Thyroid gland (tissue), 4 donors: ENCODE measurements around the gene SCUBE3. TPM values are rescaled to one million over a fixed set of nuclear protein-coding genes. Genes with fewer than 3 reads are reported as not detected.

Source experiments
- DNase-seq, 2 donors: peaks; one replicate each; pipeline ENCODE4 v3.0.0-alpha.2; 2019
- H3K27ac ChIP-seq, 3 donors: fragments of 200-600 bp; sonication (generic); 1 replicate in 2 of 3; 2 replicates in 1 of 3; pipeline ENCODE4 v1.5.1; 2016 to 2019; ENCODE audit warnings: mild to moderate bottlenecking in 1 of 3, moderate library complexity in 1 of 3
- H3K27me3 ChIP-seq: fragments of 200-600 bp; sonication (generic); one replicate; pipeline ENCODE4 v1.5.1; 2019
- H3K36me3 ChIP-seq, 2 donors: fragments of 200-600 bp; sonication (generic); one replicate each; pipeline ENCODE4 v1.5.1; 2016 to 2019
- H3K4me1 ChIP-seq, 2 donors: fragments of 200-600 bp; sonication (generic); one replicate each; pipeline ENCODE4 v1.5.1; 2017 to 2019
- H3K4me3 ChIP-seq, 3 donors: fragments of 200-600 bp; sonication (generic); replicated peaks in 1 of 3; 1 replicate in 2 of 3; 2 replicates in 1 of 3; pipeline ENCODE4 v1.5.1; 2016; ENCODE audit warnings: mild to moderate bottlenecking in 1 of 3
- H3K9me3 ChIP-seq: fragments of 200-600 bp; sonication (generic); one replicate; pipeline ENCODE4 v1.5.1; 2017
- CTCF ChIP-seq, 6 experiments: fragments of 200-600 bp in 3 of 6; fragments of 450-650 bp in 3 of 6; sonication (generic) in 3 of 6; IDR thresholded peaks; one replicate each; pipeline ENCODE4 v1.5.1; 2016 to 2019; ENCODE audit warnings: antibody characterized with exemption in 6 of 6, mild to moderate bottlenecking in 2 of 6, inconsistent platforms in 1 of 6, moderate library complexity in 1 of 6
- POLR2A ChIP-seq, 2 donors: fragments of 450-650 bp; IDR thresholded peaks; one replicate each; pipeline ENCODE4 v1.6.1; 2017; ENCODE audit warnings: antibody characterized with exemption in 2 of 2, mild to moderate bottlenecking in 2 of 2, moderate library complexity in 1 of 2
- WGBS, 2 donors: methylation state at CpG; one replicate each; pipeline ENCODE4 v1.1.5; 2017; 5-methylcytosine and 5-hydroxymethylcytosine counted together
- intact Hi-C: fragments of 100-400 bp; cut with DNase I; formaldehyde crosslinking; loops from one replicate; pipeline ENCODE4 v1.15.1; 2023
- total RNA-seq, 4 donors: library from RNA; depleted of rRNA; stranded (reverse); fragments of >200 nt; gene quantifications; one replicate each; pipeline ENCODE4 v1.2.3, GENCODE V29; 2016

Gene SCUBE3
- total RNA-seq, 4 donors from 2014 or later, result 45.5 to 119 (median 66.3) TPM

DNA sequence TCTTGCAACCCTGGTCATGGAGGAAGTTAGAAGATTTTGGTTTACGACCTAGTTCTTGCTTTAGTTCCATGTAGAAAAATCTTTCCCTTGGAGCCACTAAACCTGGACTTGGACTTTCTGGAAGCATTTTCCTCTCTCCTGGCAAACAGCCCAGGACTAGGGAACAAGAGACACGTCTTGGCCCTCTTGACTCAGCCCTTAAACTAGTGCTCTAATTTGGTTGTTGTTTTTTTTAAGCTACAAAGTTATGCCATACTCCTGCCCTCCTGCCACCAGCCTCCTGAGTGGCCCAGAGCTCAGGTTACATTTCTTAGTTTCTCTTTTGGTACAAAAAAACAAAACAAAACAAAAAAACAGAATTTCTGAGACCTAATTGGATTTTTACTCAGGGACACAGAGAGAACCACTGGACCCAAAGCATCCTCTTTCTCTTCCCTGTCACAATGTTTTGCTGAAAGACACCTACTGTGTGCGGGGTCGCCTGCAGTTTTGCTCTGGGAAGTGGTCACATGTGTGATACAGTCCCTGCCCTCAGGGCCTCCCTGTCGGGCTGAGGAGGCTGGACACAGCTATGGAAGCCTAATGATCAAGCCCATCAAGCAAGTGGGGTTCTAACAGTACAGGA lies 32.3 kb upstream of the SCUBE3 start:
- peak overlapping the region; percentile 92 to 98 (median 97) for H3K27ac ChIP-seq
- peak; percentile 90 for DNase-seq
- intact Hi-C loops, result no loop called here

GRCh38 chr6:35181933-35182612 lies 31.7 kb upstream of the SCUBE3 start:
- no peaks in the 10 kb centered on the region for H3K36me3 ChIP-seq
- no peaks in the 10 kb centered on the region for H3K9me3 ChIP-seq
- 19 to 41% methylated on average over 24 to 27 of the region's 55 CpGs for WGBS, 2 donors
- H3K27me3 ChIP-seq, result no peaks in the 10 kb centered on the region
- intact Hi-C loops, result no loop called here
- peak overlapping the region; percentile 92 to 98 (median 97) for H3K27ac ChIP-seq
- DNase-seq, result peak; percentile 81 to 86
- H3K4me3 ChIP-seq, result no peak overlapping the region
- H3K4me1 ChIP-seq, result peaks cover 40 to 71% of the 10 kb centered on the region in 2 donors
- TF ChIP-seq CTCF (IDR thresholded peaks at IDR 0.05) (no peak), POLR2A (IDR thresholded peaks at IDR 0.05) (no peak)

More for the DNA sequence above, 32.3 kb upstream of the SCUBE3 start:
- no peak overlapping the region for H3K4me3 ChIP-seq
- H3K9me3 ChIP-seq, result no peaks in the 10 kb centered on the region
- peaks cover 40 to 71% of the 10 kb centered on the region in 2 donors for H3K4me1 ChIP-seq
- TF ChIP-seq POLR2A (IDR thresholded peaks at IDR 0.05), result no peak
- TF ChIP-seq CTCF (IDR thresholded peaks at IDR 0.05), result no peak
- H3K36me3 ChIP-seq, result no peaks in the 10 kb centered on the region
- WGBS, 2 donors, result 29 to 32% methylated on average over 5 of the region's 5 CpGs
- H3K27me3 ChIP-seq, result no peaks in the 10 kb centered on the region

GRCh38 chr6:35183281-35183680 lies 30.5 kb upstream of the SCUBE3 start:
- H3K27ac ChIP-seq, result peak overlapping the region; percentile 27 to 41 (median 40)
- no peaks in the 10 kb centered on the region for H3K27me3 ChIP-seq
- no peak overlapping the region for H3K4me3 ChIP-seq
- intact Hi-C loops, result no loop called here
- H3K9me3 ChIP-seq, result no peaks in the 10 kb centered on the region
- no peak for DNase-seq
- no peaks in the 10 kb centered on the region for H3K36me3 ChIP-seq
- peaks cover 44 to 67% of the 10 kb centered on the region in 2 donors for H3K4me1 ChIP-seq
- WGBS, 2 donors, result 81 to 88% methylated on average over 2 of the region's 2 CpGs
- TF ChIP-seq POLR2A (IDR thresholded peaks at IDR 0.05), result no peak
- TF ChIP-seq CTCF (IDR thresholded peaks at IDR 0.05), result no peak

DNA sequence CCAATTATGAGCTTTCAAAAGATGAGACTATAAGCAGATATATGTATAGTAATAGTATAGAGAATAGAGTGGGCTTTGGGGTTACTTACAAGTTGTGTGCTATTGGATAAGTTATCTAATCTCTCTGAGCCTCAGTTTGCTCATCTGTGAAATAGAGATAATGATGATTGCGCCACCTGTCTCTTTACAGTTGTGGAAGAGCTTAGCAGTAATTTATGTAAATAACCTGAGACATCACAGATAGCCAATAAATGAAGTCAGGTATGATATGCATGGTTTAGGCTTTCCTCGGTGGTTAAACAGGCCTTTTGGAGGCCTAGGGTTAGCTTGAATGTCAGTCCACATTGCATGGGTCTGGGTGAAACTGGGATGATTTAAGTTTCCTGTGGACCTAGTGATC lies 29.8 kb upstream of the SCUBE3 start:
- no peak for TF ChIP-seq CTCF (IDR thresholded peaks at IDR 0.05)
- Histone ChIP-seq H3K27me3 (no peaks in the 10 kb centered on the region), H3K36me3 (no peaks in the 10 kb centered on the region), H3K9me3 (no peaks in the 10 kb centered on the region), H3K4me3 (no peak overlapping the region), H3K4me1 (peaks cover 39 to 67% of the 10 kb centered on the region in 2 donors), H3K27ac (peak overlapping the region in 2 of 3 donors; percentile 40 to 41)
- no peak for DNase-seq
- whole genome bisulfite sequencing, 2 donors, result 100% methylated on average over 2 of the region's 2 CpGs
- intact Hi-C loops, result no loop called here
